Activated naive CD4-positive, alpha-beta T cell treated with anti-CD3 and anti-CD28 coated beads, Interleukin-2, amount 50 U/mL, for 24 hours (primary cell): ENCODE data around the gene EPB41L4A.

Experiments
- H3K27ac Mint-ChIP-seq: one replicate; pipeline ENCODE4 v1.8.0; 2021; ENCODE audit warnings: mild to moderate bottlenecking, mixed read lengths
- H3K27me3 Mint-ChIP-seq: one replicate; pipeline ENCODE4 v1.8.0; 2021; ENCODE audit warnings: mixed read lengths
- H3K36me3 Mint-ChIP-seq: one replicate; pipeline ENCODE4 v1.8.0; 2021; ENCODE audit warnings: mixed read lengths
- H3K4me1 Mint-ChIP-seq: one replicate; pipeline ENCODE4 v1.8.0; 2021; ENCODE audit warnings: mixed read lengths
- H3K4me3 Mint-ChIP-seq: one replicate; pipeline ENCODE4 v1.8.0; 2021; ENCODE audit warnings: mild to moderate bottlenecking, mixed read lengths
- H3K9me3 Mint-ChIP-seq: one replicate; pipeline ENCODE4 v1.8.0; 2021; ENCODE audit warnings: mixed read lengths

EPB41L4A gene

GRCh38 chr5:112136773-112137172, 282.3 kb downstream of the EPB41L4A start:
- Mint-ChIP-seq H3K27ac (no peak overlapping the region), H3K27me3 (peaks cover 11% of the 10 kb centered on the region), H3K4me3 (no peak overlapping the region), H3K36me3 (no peaks in the 10 kb centered on the region), H3K4me1 (peaks cover 10% of the 10 kb centered on the region), H3K9me3 (no peaks in the 10 kb centered on the region)

GRCh38 chr5:112127861-112128260, 291.2 kb downstream of the EPB41L4A start:
- Mint-ChIP-seq H3K27me3 (peaks cover 7% of the 10 kb centered on the region), H3K27ac (no peak overlapping the region), H3K4me3 (no peak overlapping the region), H3K9me3 (no peaks in the 10 kb centered on the region), H3K36me3 (no peaks in the 10 kb centered on the region), H3K4me1 (no peaks in the 10 kb centered on the region)

GRCh38 chr5:112126982-112127381, 292.1 kb downstream of the EPB41L4A start:
- no peak overlapping the region for H3K27ac Mint-ChIP-seq
- no peaks in the 10 kb centered on the region for H3K4me1 Mint-ChIP-seq
- H3K27me3 Mint-ChIP-seq = peaks cover 15% of the 10 kb centered on the region
- no peaks in the 10 kb centered on the region for H3K9me3 Mint-ChIP-seq
- H3K36me3 Mint-ChIP-seq = no peaks in the 10 kb centered on the region
- H3K4me3 Mint-ChIP-seq = no peak overlapping the region

- Mint-ChIP-seq H3K9me3 (no peaks in the 10 kb centered on the region), H3K27me3 (peaks cover 15% of the 10 kb centered on the region), H3K36me3 (no peaks in the 10 kb centered on the region), H3K4me3 (no peak overlapping the region), H3K27ac (no peak overlapping the region), H3K4me1 (no peaks in the 10 kb centered on the region)
These were observed 293.2 kb downstream of the EPB41L4A start for GRCh38 chr5:112125903-112126302.

GRCh38 chr5:112124788-112125187, 294.3 kb downstream of the EPB41L4A start:
- H3K27me3 Mint-ChIP-seq = peaks cover 15% of the 10 kb centered on the region
- no peaks in the 10 kb centered on the region for H3K36me3 Mint-ChIP-seq
- H3K9me3 Mint-ChIP-seq = no peaks in the 10 kb centered on the region
- no peak overlapping the region for H3K4me3 Mint-ChIP-seq
- H3K4me1 Mint-ChIP-seq = no peaks in the 10 kb centered on the region
- no peak overlapping the region for H3K27ac Mint-ChIP-seq

GRCh38 chr5:112123086-112123485, 296.0 kb downstream of the EPB41L4A start:
- peaks cover 15% of the 10 kb centered on the region for H3K27me3 Mint-ChIP-seq
- no peak overlapping the region for H3K27ac Mint-ChIP-seq
- H3K36me3 Mint-ChIP-seq = no peaks in the 10 kb centered on the region
- H3K9me3 Mint-ChIP-seq = no peaks in the 10 kb centered on the region
- H3K4me1 Mint-ChIP-seq = no peaks in the 10 kb centered on the region
- no peak overlapping the region for H3K4me3 Mint-ChIP-seq

- Mint-ChIP-seq H3K36me3 (no peaks in the 10 kb centered on the region), H3K27me3 (peaks cover 15% of the 10 kb centered on the region), H3K4me1 (no peaks in the 10 kb centered on the region), H3K27ac (no peak overlapping the region), H3K9me3 (no peaks in the 10 kb centered on the region), H3K4me3 (no peak overlapping the region)
These were observed 296.7 kb downstream of the EPB41L4A start for GRCh38 chr5:112122353-112122752.

GRCh38 chr5:112121258-112121657, 297.8 kb downstream of the EPB41L4A start:
- no peak overlapping the region for H3K27ac Mint-ChIP-seq
- H3K27me3 Mint-ChIP-seq = peaks cover 15% of the 10 kb centered on the region
- no peaks in the 10 kb centered on the region for H3K9me3 Mint-ChIP-seq
- H3K36me3 Mint-ChIP-seq = no peaks in the 10 kb centered on the region
- H3K4me3 Mint-ChIP-seq = no peak overlapping the region
- H3K4me1 Mint-ChIP-seq = no peaks in the 10 kb centered on the region

- Mint-ChIP-seq H3K9me3 (no peaks in the 10 kb centered on the region), H3K4me3 (no peak overlapping the region), H3K36me3 (no peaks in the 10 kb centered on the region), H3K4me1 (no peaks in the 10 kb centered on the region), H3K27me3 (peaks cover 13% of the 10 kb centered on the region), H3K27ac (no peak overlapping the region)
These were observed 299.1 kb downstream of the EPB41L4A start for GRCh38 chr5:112119969-112120368.

- H3K27me3 Mint-ChIP-seq = peaks cover 17% of the 10 kb centered on the region
- H3K9me3 Mint-ChIP-seq = no peaks in the 10 kb centered on the region
- H3K36me3 Mint-ChIP-seq = no peaks in the 10 kb centered on the region
- H3K4me3 Mint-ChIP-seq = no peak overlapping the region
- no peak overlapping the region for H3K27ac Mint-ChIP-seq
- no peaks in the 10 kb centered on the region for H3K4me1 Mint-ChIP-seq
These were observed 299.6 kb downstream of the EPB41L4A start for GRCh38 chr5:112119508-112119907.

- Mint-ChIP-seq H3K27me3 (peaks cover 15% of the 10 kb centered on the region), H3K4me3 (no peak overlapping the region)
These were observed 301.5 kb downstream of the EPB41L4A start for GRCh38 chr5:112117551-112117950.

GRCh38 chr5:112116371-112116770, 302.7 kb downstream of the EPB41L4A start:
- Mint-ChIP-seq H3K4me3 (no peak overlapping the region), H3K27ac (no peak overlapping the region), H3K36me3 (no peaks in the 10 kb centered on the region), H3K4me1 (no peaks in the 10 kb centered on the region), H3K9me3 (no peaks in the 10 kb centered on the region), H3K27me3 (peaks cover 11% of the 10 kb centered on the region)

More at GRCh38 chr5:112117551-112117950, 301.5 kb downstream of the EPB41L4A start:
- Mint-ChIP-seq H3K9me3 (no peaks in the 10 kb centered on the region), H3K4me1 (no peaks in the 10 kb centered on the region), H3K27ac (no peak overlapping the region), H3K36me3 (no peaks in the 10 kb centered on the region)

- Mint-ChIP-seq H3K9me3 (no peaks in the 10 kb centered on the region), H3K27me3 (peaks cover 14% of the 10 kb centered on the region), H3K4me1 (no peaks in the 10 kb centered on the region), H3K4me3 (no peak overlapping the region), H3K36me3 (no peaks in the 10 kb centered on the region), H3K27ac (no peak overlapping the region)
These were observed 305.5 kb downstream of the EPB41L4A start for GRCh38 chr5:112113565-112113964.
